ENCODE measurements around the gene MYO5C.

GRCh38 chr15:52214553-52214952, 81.1 kb downstream of the MYO5C start:
- TF ChIP-seq CTCF (IDR thresholded peaks at IDR 0.05) (no peak), POLR2A (IDR thresholded peaks at IDR 0.05) (no peak)

Data from adrenal gland (tissue), 5 donors.